Mesodermal cell (in vitro differentiated cells): Measurements from ENCODE around the gene TRMT112.

Experiments used
- H3K27ac ChIP-seq: 2 replicates; pipeline ENCODE4 v1.7.0; 2013; ENCODE audit warnings: mild to moderate bottlenecking, low read depth, low read length, moderate library complexity; ENCODE audit not compliant: severe bottlenecking
- H3K36me3 ChIP-seq: 2 replicates; pipeline ENCODE4 v1.7.1; 2013; ENCODE audit warnings: mild to moderate bottlenecking, low read length, moderate library complexity; ENCODE audit not compliant: control insufficient read depth, insufficient read depth
- H3K4me1 ChIP-seq: one replicate; pipeline ENCODE4 v1.7.1; 2013; ENCODE audit warnings: mild to moderate bottlenecking, low read length; ENCODE audit not compliant: insufficient read depth, control insufficient read depth, poor library complexity, severe bottlenecking
- H3K4me3 ChIP-seq: 2 replicates; pipeline ENCODE4 v1.7.0; 2013; ENCODE audit warnings: low read length, control low read depth, mild to moderate bottlenecking; ENCODE audit not compliant: insufficient read depth, poor library complexity, severe bottlenecking; ENCODE audit errors: extremely low read depth
- H3K9me3 ChIP-seq: 2 replicates; pipeline ENCODE4 v1.7.1; 2013; ENCODE audit warnings: mild to moderate bottlenecking, low read length, moderate library complexity; ENCODE audit not compliant: control insufficient read depth
- WGBS, 2 experiments: methylation state at CpG; one replicate each; pipeline ENCODE4 v1.1.5; 2013; ENCODE audit warnings: missing lambda C conversion rate in 2 of 2; ENCODE audit not compliant: insufficient coverage in 2 of 2; 5-methylcytosine and 5-hydroxymethylcytosine counted together

TRMT112 gene

GRCh38 chr11:64349025-64349387 is 31.6 kb upstream of the TRMT112 start:
- no peaks in the 10 kb centered on the region for H3K4me1 ChIP-seq
- no peaks in the 10 kb centered on the region for H3K36me3 ChIP-seq
- no peaks in the 10 kb centered on the region for H3K9me3 ChIP-seq
- WGBS, 2 experiments: 92 to 97% methylated on average over 5 to 7 of the region's 7 CpGs
- H3K4me3 ChIP-seq: no peak overlapping the region
- H3K27ac ChIP-seq: no peak overlapping the region

GRCh38 chr11:64348383-64349024 is 31.1 kb upstream of the TRMT112 start:
- Histone ChIP-seq H3K27ac (no peak overlapping the region), H3K4me3 (no peak overlapping the region), H3K9me3 (no peaks in the 10 kb centered on the region), H3K36me3 (no peaks in the 10 kb centered on the region), H3K4me1 (no peaks in the 10 kb centered on the region)
- WGBS, 2 experiments: 68 to 76% methylated on average over 10 to 11 of the region's 14 CpGs

GRCh38 chr11:64347193-64347867 is 30.0 kb upstream of the TRMT112 start:
- Histone ChIP-seq H3K9me3 (no peaks in the 10 kb centered on the region), H3K4me3 (no peak overlapping the region), H3K27ac (no peak overlapping the region), H3K36me3 (no peaks in the 10 kb centered on the region), H3K4me1 (no peaks in the 10 kb centered on the region)
- WGBS, 2 experiments: 79 to 80% methylated on average over 8 to 11 of the region's 12 CpGs

GRCh38 chr11:64344787-64345186 is 27.4 kb upstream of the TRMT112 start:
- H3K36me3 ChIP-seq: no peaks in the 10 kb centered on the region
- H3K9me3 ChIP-seq: no peaks in the 10 kb centered on the region
- WGBS, 2 experiments: 95% methylated on average over 28 of the region's 28 CpGs
- no peak overlapping the region for H3K27ac ChIP-seq
- no peaks in the 10 kb centered on the region for H3K4me1 ChIP-seq
- no peak overlapping the region for H3K4me3 ChIP-seq

GRCh38 chr11:64343767-64344559 is 26.6 kb upstream of the TRMT112 start:
- 84 to 91% methylated on average over 16 to 18 of the region's 18 CpGs for WGBS, 2 experiments
- no peaks in the 10 kb centered on the region for H3K36me3 ChIP-seq

GRCh38 chr11:64342869-64343745 is 25.7 kb upstream of the TRMT112 start:
- Histone ChIP-seq H3K4me3 (peak overlapping the region; percentile 16), H3K36me3 (no peaks in the 10 kb centered on the region), H3K27ac (no peak overlapping the region), H3K4me1 (no peaks in the 10 kb centered on the region), H3K9me3 (no peaks in the 10 kb centered on the region)
- 89 to 92% methylated on average over 23 of the region's 29 CpGs for WGBS, 2 experiments

More at GRCh38 chr11:64343767-64344559, 26.6 kb upstream of the TRMT112 start:
- Histone ChIP-seq H3K4me3 (no peak overlapping the region), H3K9me3 (no peaks in the 10 kb centered on the region), H3K4me1 (no peaks in the 10 kb centered on the region), H3K27ac (no peak overlapping the region)

GRCh38 chr11:64341851-64342791 is 24.8 kb upstream of the TRMT112 start:
- H3K9me3 ChIP-seq: no peaks in the 10 kb centered on the region
- no peak overlapping the region for H3K27ac ChIP-seq
- no peaks in the 10 kb centered on the region for H3K4me1 ChIP-seq
- peak overlapping the region; percentile 16 for H3K4me3 ChIP-seq
- WGBS, 2 experiments: 23 to 31% methylated on average over 37 to 41 of the region's 55 CpGs
- H3K36me3 ChIP-seq: no peaks in the 10 kb centered on the region

GRCh38 chr11:64341429-64341828 is 24.1 kb upstream of the TRMT112 start:
- WGBS, 2 experiments: 87 to 96% methylated on average over 12 to 21 of the region's 21 CpGs

GRCh38 chr11:64340671-64341335 is 23.4 kb upstream of the TRMT112 start:
- 56 to 67% methylated on average over 14 to 31 of the region's 33 CpGs for WGBS, 2 experiments
- Histone ChIP-seq H3K4me1 (no peaks in the 10 kb centered on the region), H3K4me3 (no peak overlapping the region), H3K27ac (no peak overlapping the region), H3K36me3 (no peaks in the 10 kb centered on the region), H3K9me3 (no peaks in the 10 kb centered on the region)

More at GRCh38 chr11:64341429-64341828, 24.1 kb upstream of the TRMT112 start:
- H3K4me3 ChIP-seq: no peak overlapping the region
- no peak overlapping the region for H3K27ac ChIP-seq
- no peaks in the 10 kb centered on the region for H3K36me3 ChIP-seq
- no peaks in the 10 kb centered on the region for H3K4me1 ChIP-seq
- H3K9me3 ChIP-seq: no peaks in the 10 kb centered on the region
